ENCODE results near the gene UIMC1.

DNA sequence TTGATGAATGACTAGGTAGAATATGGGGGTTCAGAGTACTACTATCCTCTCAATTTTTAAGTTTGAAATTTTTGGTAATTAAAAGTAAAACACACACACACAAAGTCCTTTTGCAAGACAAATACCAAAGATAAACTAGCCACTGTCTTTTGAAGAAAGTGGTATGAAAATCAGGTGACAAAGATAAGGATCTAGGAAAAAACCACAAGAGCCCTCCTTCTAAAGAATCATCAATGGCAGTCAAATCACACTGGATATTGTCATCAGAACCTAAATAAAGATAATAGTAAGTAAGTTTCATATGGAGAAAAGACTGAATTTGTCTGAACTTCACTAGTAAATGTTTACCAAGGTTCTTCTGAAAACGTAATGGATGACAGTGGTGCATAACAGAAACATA is 76.9 kb downstream of the UIMC1 start:
- TF ChIP-seq, protein P1, sequence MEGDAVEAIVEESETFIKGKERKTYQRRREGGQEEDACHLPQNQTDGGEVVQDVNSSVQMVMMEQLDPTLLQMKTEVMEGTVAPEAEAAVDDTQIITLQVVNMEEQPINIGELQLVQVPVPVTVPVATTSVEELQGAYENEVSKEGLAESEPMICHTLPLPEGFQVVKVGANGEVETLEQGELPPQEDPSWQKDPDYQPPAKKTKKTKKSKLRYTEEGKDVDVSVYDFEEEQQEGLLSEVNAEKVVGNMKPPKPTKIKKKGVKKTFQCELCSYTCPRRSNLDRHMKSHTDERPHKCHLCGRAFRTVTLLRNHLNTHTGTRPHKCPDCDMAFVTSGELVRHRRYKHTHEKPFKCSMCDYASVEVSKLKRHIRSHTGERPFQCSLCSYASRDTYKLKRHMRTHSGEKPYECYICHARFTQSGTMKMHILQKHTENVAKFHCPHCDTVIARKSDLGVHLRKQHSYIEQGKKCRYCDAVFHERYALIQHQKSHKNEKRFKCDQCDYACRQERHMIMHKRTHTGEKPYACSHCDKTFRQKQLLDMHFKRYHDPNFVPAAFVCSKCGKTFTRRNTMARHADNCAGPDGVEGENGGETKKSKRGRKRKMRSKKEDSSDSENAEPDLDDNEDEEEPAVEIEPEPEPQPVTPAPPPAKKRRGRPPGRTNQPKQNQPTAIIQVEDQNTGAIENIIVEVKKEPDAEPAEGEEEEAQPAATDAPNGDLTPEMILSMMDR (IDR thresholded peaks at IDR 0.05), result no peak
- no peak for TF ChIP-seq POLR2A (IDR thresholded peaks at IDR 0.05)

All from adrenal gland (tissue), 5 donors.